ENCODE data around the gene KIRREL2. TPM values are rescaled to one million over a fixed set of nuclear protein-coding genes. Genes with fewer than 3 reads are reported as not detected.

Gene KIRREL2
- total RNA-seq, 1 donor from 2014 or later: 100.0 TPM

- peak overlapping the region; percentile 33 for H3K4me3 Mint-ChIP-seq (ENCODE audit: low read depth)
- DNase-seq (ENCODE audit: low spot score, unreplicated experiment): no peak
These were observed 5.3 kb upstream of the KIRREL2 start for GRCh38 chr19:35851213-35852028.

GRCh38 chr19:35852029-35852780, 4.5 kb upstream of the KIRREL2 start, which contains the start of gene NPHS1:
TSS of gene NPHS1 (minus strand) at chr19:35852504. CDS start at chr19:35851837, 667 bp downstream.
- DNase-seq (ENCODE audit: low spot score, unreplicated experiment): no peak
- H3K36me3 Mint-ChIP-seq (ENCODE audit: insufficient read depth): no peaks in the 10 kb centered on the region
- no peak for TF ChIP-seq CTCF (IDR thresholded peaks at IDR 0.05; ENCODE audit: unreplicated experiment)
- H3K4me1 Mint-ChIP-seq (ENCODE audit: low read depth): peaks cover 29% of the 10 kb centered on the region
- no peaks in the 10 kb centered on the region for H3K9me3 Mint-ChIP-seq (ENCODE audit: low read depth)
- H3K4me3 Mint-ChIP-seq (ENCODE audit: low read depth): peak within 1 kb of the TSS; percentile 19
- no peak within 1 kb of the TSS for H3K27ac Mint-ChIP-seq
- peaks cover 20% of the 10 kb centered on the region for H3K27me3 Mint-ChIP-seq

More at GRCh38 chr19:35851213-35852028, 5.3 kb upstream of the KIRREL2 start:
- Mint-ChIP-seq H3K27ac (peak overlapping the region; percentile 47), H3K4me1 (ENCODE audit: low read depth) (peaks cover 32% of the 10 kb centered on the region), H3K27me3 (peaks cover 24% of the 10 kb centered on the region), H3K36me3 (ENCODE audit: insufficient read depth) (no peaks in the 10 kb centered on the region), H3K9me3 (ENCODE audit: low read depth) (no peaks in the 10 kb centered on the region)
- peak; percentile 62 for TF ChIP-seq CTCF (IDR thresholded peaks at IDR 0.05; ENCODE audit: unreplicated experiment)

- no peak for TF ChIP-seq CTCF (IDR thresholded peaks at IDR 0.05; ENCODE audit: unreplicated experiment)
- no peak for DNase-seq (ENCODE audit: low spot score, unreplicated experiment)
- Mint-ChIP-seq H3K27me3 (peaks cover 23% of the 10 kb centered on the region), H3K36me3 (ENCODE audit: insufficient read depth) (peaks cover 2% of the 10 kb centered on the region), H3K4me1 (ENCODE audit: low read depth) (peaks cover 37% of the 10 kb centered on the region), H3K4me3 (ENCODE audit: low read depth) (no peak overlapping the region), H3K27ac (no peak overlapping the region), H3K9me3 (ENCODE audit: low read depth) (no peaks in the 10 kb centered on the region)
These were observed 3.5 kb upstream of the KIRREL2 start for GRCh38 chr19:35853038-35853756.

GRCh38 chr19:35858311-35858710, 1.6 kb downstream of the KIRREL2 start:
- Mint-ChIP-seq H3K36me3 (ENCODE audit: insufficient read depth) (peaks cover 14% of the 10 kb centered on the region), H3K27me3 (peaks cover 18% of the 10 kb centered on the region), H3K4me1 (ENCODE audit: low read depth) (peaks cover 48% of the 10 kb centered on the region), H3K27ac (peak overlapping the region; percentile 42), H3K4me3 (ENCODE audit: low read depth) (peak overlapping the region; percentile 95), H3K9me3 (ENCODE audit: low read depth) (no peaks in the 10 kb centered on the region)
- no peak for DNase-seq (ENCODE audit: low spot score, unreplicated experiment)
- TF ChIP-seq CTCF (IDR thresholded peaks at IDR 0.05; ENCODE audit: unreplicated experiment): no peak

- Mint-ChIP-seq H3K36me3 (ENCODE audit: insufficient read depth) (peaks cover 14% of the 10 kb centered on the region), H3K27ac (no peak overlapping the region), H3K27me3 (peaks cover 18% of the 10 kb centered on the region), H3K9me3 (ENCODE audit: low read depth) (no peaks in the 10 kb centered on the region), H3K4me3 (ENCODE audit: low read depth) (peak overlapping the region; percentile 71), H3K4me1 (ENCODE audit: low read depth) (peaks cover 46% of the 10 kb centered on the region)
- no peak for DNase-seq (ENCODE audit: low spot score, unreplicated experiment)
- TF ChIP-seq CTCF (IDR thresholded peaks at IDR 0.05; ENCODE audit: unreplicated experiment): no peak
These were observed 2.7 kb downstream of the KIRREL2 start for GRCh38 chr19:35859414-35859813.
